Activated effector memory CD4-positive, alpha-beta T cell treated with anti-CD3 and anti-CD28 coated beads, Interleukin-2, amount 50 U/mL, for 16 hours (primary cell): ENCODE data around the gene MROH8.
"Not testable (repeated sequence)": the region's sequence is repeated elsewhere in the genome, so short reads cannot be mapped to it uniquely, and the experiment has no call there.

Source experiments
- DNase-seq: peaks from one replicate; pipeline ENCODE4 v3.0.0-alpha.2; 2020

Gene MROH8

GRCh38 chr20:37152284-37152683, 27.1 kb downstream of the MROH8 start:
- no peak for DNase-seq

- no peak for DNase-seq
Measured at GRCh38 chr20:37151529-37151928, 27.8 kb downstream of the MROH8 start.

GRCh38 chr20:37150864-37151263, 28.5 kb downstream of the MROH8 start:
- not testable (repeated sequence) for DNase-seq

- no peak for DNase-seq
Measured at GRCh38 chr20:37147250-37147649, 32.1 kb downstream of the MROH8 start.

GRCh38 chr20:37144856-37145404, 34.4 kb downstream of the MROH8 start:
- DNase-seq, result no peak

- no peak for DNase-seq
Measured at GRCh38 chr20:37142708-37143107, 36.6 kb downstream of the MROH8 start.

- no peak for DNase-seq
Measured at GRCh38 chr20:37137547-37137946, 41.8 kb downstream of the MROH8 start.

GRCh38 chr20:37133952-37134351, 45.4 kb downstream of the MROH8 start:
- no peak for DNase-seq

- DNase-seq, result no peak
Measured at GRCh38 chr20:37131486-37131885, 47.9 kb downstream of the MROH8 start.

GRCh38 chr20:37128803-37129202, 50.5 kb downstream of the MROH8 start:
- no peak for DNase-seq

- DNase-seq, result not testable (repeated sequence)
Measured at GRCh38 chr20:37126290-37126689, 53.1 kb downstream of the MROH8 start.

GRCh38 chr20:37123441-37123840, 55.9 kb downstream of the MROH8 start:
- DNase-seq, result no peak

GRCh38 chr20:37120497-37120896, 58.9 kb downstream of the MROH8 start:
- no peak for DNase-seq

GRCh38 chr20:37119356-37120036, 59.9 kb downstream of the MROH8 start:
- DNase-seq, result no peak

GRCh38 chr20:37114012-37114411, 65.3 kb downstream of the MROH8 start:
- DNase-seq, result no peak

- no peak for DNase-seq
Measured at GRCh38 chr20:37111926-37112455, 67.4 kb downstream of the MROH8 start.

GRCh38 chr20:37108676-37109075, 70.7 kb downstream of the MROH8 start:
- DNase-seq, result no peak

- DNase-seq, result no peak
Measured at GRCh38 chr20:37102571-37102970, 76.8 kb downstream of the MROH8 start.

GRCh38 chr20:37096415-37097041, 82.8 kb downstream of the MROH8 start:
- no peak for DNase-seq

- DNase-seq, result peak; percentile 95
Measured at GRCh38 chr20:37095599-37096414, 83.5 kb downstream of the MROH8 start, which contains the start of gene RBL1. TSS of gene RBL1 (minus strand) at chr20:37095997. CDS start at chr20:37095928, 69 bp downstream.

GRCh38 chr20:37095108-37095598, 84.2 kb downstream of the MROH8 start:
- peak; percentile 80 for DNase-seq

- no peak for DNase-seq
Measured at GRCh38 chr20:37090407-37090806, 88.9 kb downstream of the MROH8 start.

GRCh38 chr20:37081717-37082289, 97.5 kb downstream of the MROH8 start:
- DNase-seq, result peak; percentile 75
